H1 (cell line): ENCODE measurements around the gene STRN. TPM values are rescaled to one million over a fixed set of nuclear protein-coding genes. Genes with fewer than 3 reads are reported as not detected.

ENCODE experiments used
- CTCF ChIA-PET: fragments of 300-600 bp; sonication (Branson Sonifier 250); formaldehyde crosslinking; loops from one replicate; lab custom pipeline; 2021; ENCODE audit not compliant: partially characterized antibody; lab: Charles Lee
- POLR2A ChIA-PET: fragments of 300-600 bp; sonication (Branson Sonifier 250); formaldehyde crosslinking; loops from one replicate; lab custom pipeline; 2021; ENCODE audit warnings: inconsistent platforms; ENCODE audit not compliant: partially characterized antibody; lab: Charles Lee
- DNase-seq, 2 experiments: peaks; one replicate each; pipeline versions ENCODE4 v3.0.0 to v3.0.0-alpha.2; 2010 to 2022; ENCODE audit warnings: low spot score in 2 of 2, low read depth in 1 of 2, mixed read lengths in 1 of 2
- FAIRE-seq: peaks from 2 replicates; lab custom pipeline; 2011; peaks lifted over from hg19 to GRCh38; lab: Jason Lieb, UNC
- H2AFZ ChIP-seq: 2 replicates; pipeline ENCODE4 v1.8.1; 2012; ENCODE audit warnings: low read length, inconsistent platforms
- H2AK5ac ChIP-seq: 2 replicates; pipeline ENCODE4 v1.6.1; 2013; ENCODE audit warnings: low read depth, low read length
- H2BK120ac ChIP-seq: replicated peaks from 2 replicates; pipeline ENCODE3; 2013; ENCODE audit warnings: low read depth, low read length, inconsistent platforms
- H2BK12ac ChIP-seq: 2 replicates; pipeline ENCODE4 v1.6.1; 2013; ENCODE audit warnings: low read depth, low read length
- H2BK15ac ChIP-seq: 2 replicates; pipeline ENCODE4 v1.6.1; 2013; ENCODE audit warnings: low read length
- H2BK20ac ChIP-seq: 2 replicates; pipeline ENCODE4 v1.6.1; 2013; ENCODE audit warnings: low read length
- H2BK5ac ChIP-seq: 2 replicates; pipeline ENCODE4 v1.6.1; 2013; ENCODE audit warnings: low read depth, low read length
- H3K14ac ChIP-seq: 2 replicates; pipeline ENCODE4 v1.6.1; 2013; ENCODE audit warnings: inconsistent platforms; ENCODE audit not compliant: insufficient read length
- H3K18ac ChIP-seq: 2 replicates; pipeline ENCODE4 v1.6.1; 2013; ENCODE audit warnings: low read length; ENCODE audit errors: extremely low read depth
- H3K23ac ChIP-seq: 2 replicates; pipeline ENCODE4 v1.6.1; 2013; ENCODE audit warnings: inconsistent platforms; ENCODE audit not compliant: insufficient read length
- H3K23me2 ChIP-seq: 2 replicates; pipeline ENCODE4 v1.6.1; 2013; ENCODE audit warnings: low read depth, low read length
- H3K27ac ChIP-seq: 2 replicates; pipeline ENCODE4 v1.6.1; 2011; ENCODE audit warnings: low read depth, low read length, inconsistent platforms
- H3K27me3 ChIP-seq, 4 experiments: replicated peaks in 1 of 4; 1 replicate in 1 of 4; 2 replicates in 3 of 4; pipeline versions ENCODE4 v1.6.1 to v1.8.1; 2011 to 2013; ENCODE audit warnings: low read length in 3 of 4, mild to moderate bottlenecking in 3 of 4, inconsistent platforms in 2 of 4, mixed read lengths in 2 of 4, moderate library complexity in 1 of 4; ENCODE audit not compliant: control insufficient read depth in 3 of 4, insufficient read depth in 3 of 4; ENCODE audit errors: extremely low read depth in 1 of 4
- H3K36me3 ChIP-seq, 4 experiments: 2 replicates each; pipeline versions ENCODE4 v1.6.1 to v1.8.1; 2011 to 2013; ENCODE audit warnings: mild to moderate bottlenecking in 4 of 4, low read length in 3 of 4, moderate library complexity in 2 of 4, control low read depth in 1 of 4, inconsistent platforms in 1 of 4; ENCODE audit not compliant: insufficient read depth in 4 of 4, control insufficient read depth in 2 of 4
- H3K4ac ChIP-seq: replicated peaks from 2 replicates; pipeline ENCODE3; 2013; ENCODE audit warnings: low read length, low read depth, mixed read lengths, inconsistent platforms; ENCODE audit not compliant: insufficient read length
- H3K4me1 ChIP-seq, 4 experiments: replicated peaks in 1 of 4; 1 replicate in 1 of 4; 2 replicates in 3 of 4; pipeline versions ENCODE4 v1.6.1 to v1.8.1; 2011 to 2013; ENCODE audit warnings: low read length in 3 of 4, inconsistent platforms in 2 of 4, mixed read lengths in 1 of 4; ENCODE audit not compliant: insufficient read depth in 4 of 4, control insufficient read depth in 3 of 4
- H3K4me2 ChIP-seq, 2 experiments: 2 replicates each; pipeline versions ENCODE4 v1.6.1 to v1.8.1; 2011 to 2013; ENCODE audit warnings: low read depth in 2 of 2, low read length in 2 of 2, control low read depth in 1 of 2, inconsistent platforms in 1 of 2, mild to moderate bottlenecking in 1 of 2; ENCODE audit not compliant: insufficient read depth in 1 of 2
- H3K4me3 ChIP-seq, 4 experiments: fragments of 200-600, 300-600 bp in 1 of 4; sonication (generic), shearing (Covaris generic), sonication (Bioruptor Twin) in 1 of 4; 2 replicates each; pipeline versions ENCODE4 v1.5.1 to v1.8.1; 2011 to 2016; ENCODE audit warnings: low read length in 4 of 4, low read depth in 3 of 4, control low read depth in 2 of 4, inconsistent platforms in 2 of 4, mild to moderate bottlenecking in 2 of 4, mixed read lengths in 1 of 4, moderate library complexity in 1 of 4; ENCODE audit not compliant: insufficient read depth in 2 of 4; ENCODE audit errors: extremely low read depth in 1 of 4
- H3K56ac ChIP-seq: replicated peaks from 2 replicates; pipeline ENCODE3; 2013; ENCODE audit warnings: low read depth, mild to moderate bottlenecking, mixed read lengths, low read length, inconsistent platforms; ENCODE audit not compliant: insufficient read length
- H3K79me1 ChIP-seq: 2 replicates; pipeline ENCODE4 v1.6.1; 2013; ENCODE audit warnings: low read depth, low read length, control low read depth
- H3K79me2 ChIP-seq, 2 experiments: 2 replicates each; pipeline versions ENCODE4 v1.6.1 to v1.8.1; 2012 to 2013; ENCODE audit warnings: low read length in 2 of 2, mild to moderate bottlenecking in 2 of 2, inconsistent platforms in 1 of 2; ENCODE audit not compliant: insufficient read depth in 2 of 2, control insufficient read depth in 1 of 2
- H3K9ac ChIP-seq, 4 experiments: replicated peaks in 1 of 4; 1 replicate in 1 of 4; 2 replicates in 3 of 4; pipeline versions ENCODE4 v1.6.1 to v1.8.1; 2011 to 2013; ENCODE audit warnings: low read depth in 3 of 4, low read length in 3 of 4, control low read depth in 2 of 4, mild to moderate bottlenecking in 2 of 4, moderate library complexity in 2 of 4, inconsistent platforms in 1 of 4; ENCODE audit errors: extremely low read depth in 1 of 4
- H3K9me3 ChIP-seq, 2 experiments: 2 replicates each; pipeline versions ENCODE4 v1.6.1 to v1.8.1; 2012 to 2013; ENCODE audit warnings: mild to moderate bottlenecking in 2 of 2, moderate library complexity in 2 of 2, control low read depth in 1 of 2, inconsistent platforms in 1 of 2, low read depth in 1 of 2, low read length in 1 of 2, mixed read lengths in 1 of 2; ENCODE audit not compliant: insufficient read depth in 2 of 2
- H4K20me1 ChIP-seq, 2 experiments: replicated peaks in 1 of 2; 2 replicates each; pipeline versions ENCODE3 to v1.8.1; 2011 to 2013; ENCODE audit warnings: inconsistent platforms in 2 of 2, low read length in 2 of 2, mild to moderate bottlenecking in 1 of 2; ENCODE audit not compliant: insufficient read depth in 2 of 2, control insufficient read depth in 1 of 2
- H4K5ac ChIP-seq: 2 replicates; pipeline ENCODE4 v1.6.1; 2013; ENCODE audit warnings: low read length, low read depth, mixed read lengths, inconsistent platforms; ENCODE audit not compliant: insufficient read length
- H4K8ac ChIP-seq: 2 replicates; pipeline ENCODE4 v1.8.0; 2013; ENCODE audit warnings: mild to moderate bottlenecking, moderate library complexity, low read length, inconsistent platforms; ENCODE audit not compliant: insufficient read depth; ENCODE audit errors: extremely low read depth
- H4K91ac ChIP-seq: replicated peaks from 2 replicates; pipeline ENCODE3; 2013; ENCODE audit warnings: low read length, mixed read lengths, inconsistent platforms; ENCODE audit not compliant: insufficient read length
- ASH2L ChIP-seq: fragments of 200-600, 300-600 bp; sonication (generic); IDR thresholded peaks from one replicate; pipeline ENCODE4 v1.7.1; 2017; ENCODE audit warnings: low read length
- CREB1 ChIP-seq: IDR thresholded peaks from 2 replicates; pipeline ENCODE4 v1.6.1; 2012; ENCODE audit warnings: inconsistent platforms
- KDM5A ChIP-seq: fragments of 200-600 bp; IDR thresholded peaks from 2 replicates; pipeline ENCODE4 v1.7.1; 2012; ENCODE audit warnings: mild to moderate bottlenecking, low read length, inconsistent platforms, mixed read lengths
- MAX ChIP-seq: IDR thresholded peaks from 2 replicates; pipeline ENCODE4 v1.6.1; 2012; ENCODE audit warnings: inconsistent platforms
- PHF8 ChIP-seq: fragments of 200-600 bp; sonication (generic); conservative IDR thresholded peaks from 2 replicates; pipeline ENCODE4 v1.7.1; 2012; ENCODE audit warnings: low read depth, mild to moderate bottlenecking, inconsistent platforms, low read length, moderate library complexity
- SIX5 ChIP-seq: IDR thresholded peaks from 2 replicates; pipeline ENCODE4 v1.6.1; 2011; ENCODE audit warnings: mild to moderate bottlenecking, low read depth, low read length
- SP2 ChIP-seq: IDR thresholded peaks from 2 replicates; pipeline ENCODE4 v1.6.1; 2012; ENCODE audit warnings: mild to moderate bottlenecking, low read length, inconsistent platforms
- WGBS, 2 experiments: shearing (Covaris generic) in 1 of 2; methylation state at CpG; one replicate each; pipeline versions ENCODE4 v1.1.6 to v1.1.7; 2013 to 2015; ENCODE audit warnings: low lambda C conversion rate in 2 of 2, mixed read lengths in 2 of 2, inconsistent platforms in 1 of 2, low coverage in 1 of 2, missing lambda C conversion rate in 1 of 2; ENCODE audit not compliant: insufficient replicate concordance in 2 of 2, insufficient coverage in 1 of 2, insufficient read length in 1 of 2; ENCODE audit errors: extremely low coverage in 1 of 2, missing lambda C conversion rate in 1 of 2; 5-methylcytosine and 5-hydroxymethylcytosine counted together
- polyA plus RNA-seq, 7 experiments: library from polyadenylated mRNA; depleted of rRNA in 3 of 7; stranded (reverse) in 5 of 7; unstranded in 2 of 7; fragments of >200 nt in 5 of 7; fragments of 200-250 nt in 2 of 7; gene quantifications; 1 replicate in 5 of 7; 2 replicates in 1 of 7; 4 replicates in 1 of 7; pipeline versions ENCODE4 v1.2.1 to v1.2.3, GENCODE V29; 2011 to 2013; ENCODE audit warnings: missing spikeins in 2 of 7, mixed read lengths in 2 of 7
- total RNA-seq: library from RNA; stranded (reverse); fragmentation: NEBNext Ultra II Directional; extraction: Animal tissue kit (Norgen Biotek cat#: 25700); gene quantifications from 2 replicates; pipeline ENCODE4 v1.2.1, GENCODE V29; 2021
- TF ChIP-seq, protein P1 (sequence below): IDR thresholded peaks from 2 replicates; pipeline ENCODE4 v1.6.1; 2012; ENCODE audit warnings: inconsistent platforms

STRN gene
- total and polyA plus RNA-seq, 2 of the 8 experiments (the other 6 are each of a cell fraction or from before 2014, with no cell fraction given) = 8.3 to 47.0 TPM

DNA sequence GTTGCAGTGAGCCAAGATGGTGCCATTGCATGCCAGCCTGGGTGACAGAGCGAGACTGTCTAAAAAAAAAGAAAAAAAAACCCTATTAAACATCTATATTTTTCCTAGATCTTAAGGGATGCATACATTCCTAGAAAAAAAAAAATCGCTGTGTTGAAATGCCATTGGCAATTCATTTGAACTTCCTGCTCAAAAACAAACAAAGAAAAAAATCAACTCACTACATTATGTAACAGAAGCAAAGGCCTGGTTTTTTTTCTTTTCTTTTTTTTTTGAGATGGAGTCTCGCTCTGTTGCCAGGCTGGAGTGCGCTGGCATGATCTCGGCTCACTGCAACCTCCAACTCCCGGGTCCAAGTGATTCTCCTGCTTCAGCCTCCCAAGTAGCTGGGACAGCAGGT is 21.7 kb upstream of the STRN start:
- Histone ChIP-seq H2AFZ (no peak overlapping the region), H3K56ac (no peak overlapping the region), H3K4me1 (no peaks in the 10 kb centered on the region), H2BK120ac (no peak overlapping the region), H3K79me2 (no peaks in the 10 kb centered on the region), H4K5ac (no peak overlapping the region), H3K18ac (no peak overlapping the region), H3K36me3 (no peaks in the 10 kb centered on the region), H4K8ac (no peak overlapping the region), H2BK12ac (no peak overlapping the region), H2BK20ac (no peak overlapping the region), H3K4me2 (no peak overlapping the region), H3K9ac (no peak overlapping the region; a peak in 1 of 7 replicates), H2BK5ac (no peak overlapping the region), H3K9me3 (no peaks in the 10 kb centered on the region), H3K79me1 (no peaks in the 10 kb centered on the region), H3K4me3 (no peak overlapping the region), H3K23ac (no peak overlapping the region), H3K27me3 (no peaks in the 10 kb centered on the region), H3K23me2 (no peaks in the 10 kb centered on the region), H3K27ac (no peak overlapping the region), H4K20me1 (no peaks in the 10 kb centered on the region), H2AK5ac (no peak overlapping the region), H4K91ac (no peak overlapping the region), H2BK15ac (no peak overlapping the region), H3K4ac (no peak overlapping the region), H3K14ac (no peak overlapping the region)
- ChIA-PET POLR2A (interaction anchor here (0.8 kb wide), 1 partner anchor 248 kb away, joined by 3 read pairs; no protein-coding TSS in a partner anchor), CTCF (interaction anchor here (1.1 kb wide), 1 partner anchor 15 kb away, joined by 4 read pairs; no protein-coding TSS in a partner anchor)
- no peak for FAIRE-seq
- DNase-seq = no peak
- WGBS, 2 experiments = 96% methylated on average over 6 of the region's 6 CpGs; no CpG with 5 or more reads in 1 of the 2 experiments
- TF ChIP-seq KDM5A (no peak), MAX (no peak), ASH2L (no peak), SIX5 (no peak), CREB1 (no peak), SP2 (no peak), PHF8 (no peak)
- TF ChIP-seq, protein P1, sequence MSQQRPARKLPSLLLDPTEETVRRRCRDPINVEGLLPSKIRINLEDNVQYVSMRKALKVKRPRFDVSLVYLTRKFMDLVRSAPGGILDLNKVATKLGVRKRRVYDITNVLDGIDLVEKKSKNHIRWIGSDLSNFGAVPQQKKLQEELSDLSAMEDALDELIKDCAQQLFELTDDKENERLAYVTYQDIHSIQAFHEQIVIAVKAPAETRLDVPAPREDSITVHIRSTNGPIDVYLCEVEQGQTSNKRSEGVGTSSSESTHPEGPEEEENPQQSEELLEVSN = no peak
